RPMI7951 (cell line): ENCODE data around the gene NUP58. TPM values are rescaled to one million over a fixed set of nuclear protein-coding genes. Genes with fewer than 3 reads are reported as not detected.

Experiments used
- DNase-seq: peaks from one replicate; pipeline ENCODE4 v3.0.0-alpha.2; 2012; ENCODE audit warnings: low read depth
- total RNA-seq: library from RNA; depleted of rRNA; stranded (reverse); fragments of >200 nt; shearing (Covaris generic); gene quantifications from 2 replicates; pipeline ENCODE4 v1.2.3, GENCODE V29; 2014; rRNA removed

NUP58 gene
- 53.7 and 54.2 TPM in 2 replicates for total RNA-seq

- DNase-seq, result peak; percentile 92
Measured at GRCh38 chr13:25301347-25302113, at the start of gene NUP58. TSS of gene NUP58 (plus strand) at chr13:25301625. CDS start at chr13:25301774, 149 bp downstream.

- no peak for DNase-seq
Measured at GRCh38 chr13:25252225-25252624, 49.2 kb upstream of the NUP58 start.

GRCh38 chr13:25252752-25253151, 48.7 kb upstream of the NUP58 start:
- DNase-seq, result no peak

- DNase-seq, result no peak
Measured at GRCh38 chr13:25253702-25254101, 47.7 kb upstream of the NUP58 start.

GRCh38 chr13:25262261-25262660, 39.2 kb upstream of the NUP58 start:
- no peak for DNase-seq

GRCh38 chr13:25266706-25267105, 34.7 kb upstream of the NUP58 start:
- no peak for DNase-seq

- DNase-seq, result no peak
Measured at GRCh38 chr13:25267715-25268114, 33.7 kb upstream of the NUP58 start.

GRCh38 chr13:25268561-25268960, 32.9 kb upstream of the NUP58 start:
- DNase-seq, result no peak

GRCh38 chr13:25276748-25277147, 24.7 kb upstream of the NUP58 start:
- DNase-seq, result peak; percentile 45

GRCh38 chr13:25280396-25280795, 21.0 kb upstream of the NUP58 start:
- DNase-seq, result no peak

- DNase-seq, result no peak
Measured at GRCh38 chr13:25281193-25281934, 20.1 kb upstream of the NUP58 start.

- no peak for DNase-seq
Measured at GRCh38 chr13:25281935-25282332, 19.5 kb upstream of the NUP58 start.

- peak; percentile 54 for DNase-seq
Measured at GRCh38 chr13:25286308-25286968, 15.0 kb upstream of the NUP58 start.

GRCh38 chr13:25286969-25287961, 14.2 kb upstream of the NUP58 start, which contains the start of gene MTMR6:
TSS of gene MTMR6 (minus strand) at chr13:25287488. CDS start at chr13:25287247, 241 bp downstream.
- DNase-seq, result peak; percentile 80

GRCh38 chr13:25288966-25289365, 12.5 kb upstream of the NUP58 start:
- DNase-seq, result no peak

- DNase-seq, result no peak
Measured at GRCh38 chr13:25291691-25292090, 9.7 kb upstream of the NUP58 start.

GRCh38 chr13:25292301-25292700, 9.1 kb upstream of the NUP58 start:
- DNase-seq, result peak; percentile 46

GRCh38 chr13:25295228-25295627, 6.2 kb upstream of the NUP58 start:
- DNase-seq, result no peak

GRCh38 chr13:25295701-25296100, 5.7 kb upstream of the NUP58 start:
- no peak for DNase-seq

GRCh38 chr13:25300861-25301346, 521 bp upstream of the NUP58 start:
- peak; percentile 50 for DNase-seq

- DNase-seq, result no peak
Measured at GRCh38 chr13:25302121-25302520, 696 bp downstream of the NUP58 start.
